Hematopoietic multipotent progenitor cell treated with erythropoietin and hydrocortisone succinate and interleukin-3 and kit ligand, for 6 days (in vitro differentiated cells): ENCODE measurements around the gene TRIM71.
"Not testable (repeated sequence)": the region's sequence is repeated elsewhere in the genome, so short reads cannot be mapped to it uniquely, and the experiment has no call there.

ENCODE experiments used
- DNase-seq: peaks from one replicate; pipeline ENCODE4 v3.0.0-alpha.2; 2015

Gene TRIM71

DNA sequence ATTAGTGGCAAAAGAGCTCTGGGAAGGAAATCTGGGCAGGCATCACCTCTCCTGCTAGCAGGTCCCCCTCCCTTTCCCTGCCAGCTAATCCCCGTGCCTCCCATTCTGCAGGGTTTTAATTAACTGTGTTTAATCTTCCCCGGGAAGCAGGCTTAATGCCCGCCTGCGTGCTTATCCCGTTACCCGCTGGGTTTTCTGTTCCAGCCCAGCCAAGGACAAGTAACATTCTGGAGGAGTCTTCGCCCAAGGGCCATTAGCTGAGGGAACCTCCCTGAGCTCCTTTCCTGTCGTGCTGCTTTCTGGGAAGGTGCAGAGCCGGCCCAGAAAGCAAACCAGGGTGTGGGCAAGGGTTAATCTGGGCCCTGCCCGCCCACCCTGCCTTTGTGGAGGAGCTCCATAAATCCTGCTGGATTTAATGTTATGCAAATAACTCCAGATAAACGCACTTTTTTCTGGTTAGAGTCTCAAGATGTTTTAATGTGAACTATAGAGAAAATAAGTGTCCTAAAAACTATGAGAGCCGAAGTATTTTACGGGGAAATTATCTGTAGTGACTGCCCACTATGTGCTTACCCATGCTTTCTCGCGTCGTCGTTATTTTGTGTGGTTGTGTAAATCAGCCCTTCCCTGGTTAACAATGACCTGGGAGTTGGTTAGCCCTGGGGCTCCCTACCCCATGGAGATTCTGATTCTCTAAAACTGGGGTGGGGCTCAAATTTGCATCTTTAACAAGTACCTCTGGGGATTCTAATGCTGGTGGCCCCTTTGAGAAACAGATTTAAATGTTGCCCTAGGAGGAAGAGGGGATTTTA, 25.9 kb downstream of the TRIM71 start:
- no peak for DNase-seq

DNA sequence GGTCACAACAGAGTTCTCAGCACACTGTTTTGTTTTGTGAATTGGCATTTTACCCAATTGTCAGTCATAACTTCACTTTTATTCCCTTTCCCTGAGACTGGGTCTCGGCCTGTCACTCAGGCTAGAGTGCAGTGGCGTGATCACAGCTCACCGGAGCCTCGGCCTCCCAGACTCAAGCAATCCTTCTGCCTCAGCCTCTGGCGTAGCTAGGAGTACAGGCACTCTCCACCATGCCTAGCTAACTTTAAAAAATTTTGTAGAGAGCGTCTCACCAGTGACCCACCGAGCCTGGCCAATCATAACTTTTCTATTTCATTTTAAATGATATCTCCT, 26.5 kb downstream of the TRIM71 start:
- no peak for DNase-seq

DNA sequence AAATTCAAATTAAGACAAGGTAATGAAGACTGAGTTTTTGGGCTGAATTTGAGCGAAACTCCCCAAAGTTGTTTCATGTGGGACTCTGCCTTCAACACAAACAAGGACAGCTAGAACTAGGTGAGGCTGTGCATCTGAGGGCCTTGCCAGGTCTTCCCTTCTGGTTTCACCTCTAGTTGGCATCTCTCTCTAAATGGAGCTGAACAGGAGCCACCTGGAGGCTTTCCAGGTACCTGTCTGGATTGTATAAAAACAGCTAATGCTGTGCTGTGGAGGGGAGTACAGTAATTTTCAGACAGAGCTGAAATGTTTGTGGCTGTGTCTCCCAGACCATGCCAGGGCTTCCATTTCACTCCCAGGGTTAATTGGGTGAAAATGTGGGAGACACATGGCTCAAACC, 27.1 kb downstream of the TRIM71 start:
- no peak for DNase-seq

DNA sequence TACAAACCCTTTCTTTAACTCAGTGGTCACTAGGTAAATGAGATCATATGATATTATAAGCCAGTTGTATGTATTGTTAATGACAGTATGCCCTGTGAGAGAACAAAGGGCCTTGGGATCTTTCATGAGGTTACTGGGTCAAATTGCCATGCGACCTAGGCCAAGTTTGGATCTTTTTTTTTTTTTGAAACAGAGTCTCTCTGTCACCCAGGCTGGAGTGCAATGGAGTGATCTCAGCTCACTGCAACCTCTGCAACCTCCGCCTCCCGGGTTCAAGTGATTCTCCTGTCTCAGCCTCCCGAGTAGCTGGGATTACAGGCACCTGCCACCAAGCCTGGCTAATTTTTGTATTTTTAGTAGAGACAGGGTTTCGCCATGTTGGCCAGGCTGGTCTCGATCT, 27.7 kb downstream of the TRIM71 start:
- DNase-seq = not testable (repeated sequence)

DNA sequence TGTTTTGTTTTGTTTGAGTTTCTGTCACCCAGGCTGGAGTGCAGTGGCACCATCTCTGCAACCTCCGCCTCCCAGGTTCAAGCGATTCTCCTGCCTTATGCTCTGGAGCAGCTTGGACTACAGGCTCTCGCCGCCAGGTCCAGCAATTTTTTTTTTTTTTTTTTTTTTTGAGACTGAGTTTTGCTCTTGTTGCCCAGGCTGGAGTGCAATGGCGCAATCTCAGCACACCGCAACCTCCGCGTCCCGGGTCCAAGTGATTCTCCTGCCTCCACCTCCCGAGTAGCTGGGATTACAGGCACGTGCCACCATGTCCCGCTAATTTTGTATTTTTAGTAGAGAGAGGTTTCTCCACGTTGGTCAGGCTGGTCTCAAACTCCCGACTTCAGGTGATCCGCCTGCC, 29.2 kb downstream of the TRIM71 start:
- DNase-seq = not testable (repeated sequence)

DNA sequence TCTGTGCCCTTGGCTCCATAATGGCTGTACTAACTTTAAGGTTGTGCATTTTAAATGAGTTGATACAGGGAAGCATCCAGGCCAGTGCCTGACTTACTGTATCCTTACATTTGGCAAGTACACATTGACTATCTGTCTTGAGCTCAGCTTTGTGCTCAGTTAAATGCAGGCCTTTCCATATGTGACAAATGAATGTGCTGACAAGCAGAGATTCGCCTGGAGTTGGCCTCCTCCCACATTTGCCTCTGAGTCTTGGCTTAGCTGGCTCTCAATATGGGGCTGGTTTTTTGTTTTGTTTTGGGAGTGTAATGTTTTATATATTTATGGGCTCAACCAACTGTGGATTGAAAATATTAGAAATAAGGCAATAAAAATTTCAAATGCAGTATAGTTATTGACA, 29.7 kb downstream of the TRIM71 start:
- no peak for DNase-seq

DNA sequence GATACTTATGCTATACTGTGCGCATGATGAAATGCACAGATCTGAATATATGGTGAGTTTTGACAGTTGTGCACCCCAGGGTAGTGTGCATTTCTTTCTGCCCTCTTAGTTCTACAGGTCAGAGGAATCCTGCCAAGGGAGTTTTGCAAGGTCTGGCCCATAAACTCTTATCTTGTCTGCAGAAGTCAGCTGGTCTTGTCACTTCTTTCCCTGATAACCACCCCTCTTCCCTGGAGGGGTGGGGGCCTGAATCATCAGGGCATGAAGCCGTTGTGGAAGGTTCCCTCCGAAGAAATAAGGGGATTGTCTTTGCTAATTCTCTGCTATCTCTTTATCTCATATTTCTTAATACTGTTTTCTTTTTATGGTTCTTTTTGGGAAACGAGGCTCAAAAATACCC, 30.4 kb downstream of the TRIM71 start:
- DNase-seq = peak; percentile 89

DNA sequence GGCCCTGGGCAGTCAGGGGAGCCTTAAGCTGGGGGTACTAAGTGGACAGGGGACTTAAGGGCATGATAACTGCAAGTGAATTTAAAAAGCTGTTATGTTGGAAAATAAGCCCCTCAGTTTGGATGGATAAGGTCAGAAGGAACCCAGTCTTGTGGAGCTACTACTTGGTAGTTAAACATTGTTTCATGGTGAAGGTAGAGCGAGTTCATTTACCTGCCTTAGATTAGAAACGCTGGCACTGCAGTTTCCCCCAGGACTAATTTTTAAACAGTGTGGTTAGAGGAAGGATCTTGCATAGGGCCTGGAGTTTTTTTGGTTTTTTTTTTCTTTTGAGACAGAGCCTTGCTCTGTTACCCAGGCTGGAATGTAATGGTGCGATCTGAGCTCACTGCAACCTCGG, 31.2 kb downstream of the TRIM71 start:
- no peak for DNase-seq

DNA sequence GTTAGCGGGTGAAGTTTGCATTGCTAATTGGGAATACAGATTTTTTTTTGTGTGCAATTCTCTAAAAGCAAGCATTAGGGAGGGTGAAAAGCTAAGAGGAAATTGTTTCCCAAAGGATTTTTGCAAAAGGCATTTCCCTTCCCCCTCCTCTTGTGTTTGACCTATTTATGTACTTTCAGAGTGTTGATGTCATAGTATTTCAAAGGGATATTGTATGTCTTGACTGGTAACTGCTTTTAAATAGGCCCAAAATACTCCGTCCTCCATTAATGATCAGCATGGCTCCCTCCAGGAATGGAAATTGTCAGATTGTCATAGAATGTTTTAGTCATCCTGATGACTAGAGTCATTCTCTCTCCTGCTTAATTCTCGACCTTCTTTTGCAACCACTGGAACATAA, 32.4 kb downstream of the TRIM71 start:
- DNase-seq = no peak

DNA sequence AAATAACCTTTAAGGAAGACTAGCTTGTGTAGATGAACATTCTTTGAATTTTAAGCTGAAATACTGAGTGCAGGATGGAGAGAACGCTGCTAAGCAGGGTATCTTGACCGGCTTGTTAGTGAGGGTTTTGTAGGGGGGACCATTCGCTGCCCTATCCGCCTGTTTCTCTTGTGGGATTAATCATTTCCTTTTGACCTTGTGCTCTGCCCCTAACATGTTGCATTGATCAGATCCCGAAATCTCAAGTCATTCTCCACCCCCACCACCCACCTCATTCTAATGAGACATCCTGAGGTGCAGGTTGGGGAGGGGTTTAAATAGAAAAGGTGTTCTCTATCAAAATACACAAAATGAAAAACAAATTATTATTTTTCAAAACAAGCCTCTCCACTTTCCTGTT, 32.8 kb downstream of the TRIM71 start:
- no peak for DNase-seq

DNA sequence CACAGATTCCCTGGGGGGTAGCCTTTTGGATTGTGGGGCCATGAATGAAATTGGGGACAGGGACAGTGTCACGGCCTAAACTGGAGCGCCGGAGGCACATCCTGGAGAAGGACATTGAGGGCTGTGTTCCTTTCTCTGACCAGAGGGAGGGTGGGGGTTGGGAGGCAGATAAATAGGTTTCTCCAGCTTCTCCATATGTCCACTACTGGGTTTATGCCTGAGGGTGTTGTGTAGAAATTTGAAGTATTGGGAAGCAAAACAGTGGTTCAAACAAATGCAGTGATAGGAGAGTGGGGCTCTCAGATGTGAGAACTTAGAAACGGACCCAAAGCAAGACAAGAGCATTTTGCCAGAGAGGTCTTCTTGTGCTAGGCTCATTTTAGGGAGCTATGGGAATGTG, 34.3 kb downstream of the TRIM71 start:
- DNase-seq = no peak

DNA sequence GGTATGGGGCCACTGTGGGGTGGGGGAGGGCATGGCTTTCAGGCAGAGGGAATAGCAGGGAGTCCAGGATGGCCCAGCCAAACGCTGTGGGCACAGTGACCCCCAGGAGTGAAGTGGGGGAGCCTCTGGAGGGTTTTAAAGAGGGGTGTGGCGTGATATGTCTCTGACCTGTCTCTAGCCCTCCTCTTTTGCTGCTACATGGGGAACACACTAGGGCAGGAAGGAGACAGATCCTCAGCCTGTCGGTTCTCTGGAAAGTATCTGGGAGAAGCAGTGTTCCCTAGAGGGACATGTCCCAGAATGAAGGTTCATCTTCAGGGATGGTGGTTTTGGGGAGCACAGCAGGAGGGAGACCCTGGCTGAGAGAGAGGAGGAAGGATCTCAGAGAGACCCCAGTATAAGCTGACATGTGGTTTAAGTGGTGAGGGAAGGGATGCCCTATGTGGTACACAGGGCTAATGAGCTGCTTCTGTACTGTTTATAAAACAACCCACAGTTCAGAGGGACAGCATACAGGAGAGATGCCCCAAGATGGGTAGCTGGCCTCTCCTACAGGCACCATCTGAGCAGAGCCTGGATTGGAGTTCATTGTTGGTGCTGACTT, 37.7 kb downstream of the TRIM71 start:
- no peak for DNase-seq

DNA sequence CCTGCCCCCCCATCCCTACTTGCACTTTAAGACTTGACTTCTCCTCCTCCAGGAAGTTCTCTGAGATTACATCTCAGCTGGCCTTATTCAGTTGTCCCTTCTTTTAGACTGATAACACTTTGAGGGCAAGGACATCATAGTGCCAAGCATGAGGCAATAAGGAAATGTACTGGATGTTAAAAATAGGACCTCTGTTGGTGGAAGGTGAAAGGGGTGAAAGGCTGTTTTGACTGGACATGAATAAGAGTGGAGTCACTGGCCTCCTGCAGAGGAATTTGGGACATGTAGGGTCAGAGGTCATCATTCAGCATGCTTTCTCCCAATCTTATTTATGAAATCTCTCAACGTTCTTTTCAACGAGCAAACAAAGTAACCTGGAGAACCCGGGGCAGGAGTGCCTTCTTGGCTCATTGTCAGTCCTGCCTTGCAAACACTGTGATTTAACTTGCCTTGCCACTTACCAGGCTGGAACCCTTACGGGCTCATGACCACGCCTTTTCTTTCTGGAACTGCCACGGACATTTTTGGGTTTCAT, 38.6 kb downstream of the TRIM71 start:
- no peak for DNase-seq

DNA sequence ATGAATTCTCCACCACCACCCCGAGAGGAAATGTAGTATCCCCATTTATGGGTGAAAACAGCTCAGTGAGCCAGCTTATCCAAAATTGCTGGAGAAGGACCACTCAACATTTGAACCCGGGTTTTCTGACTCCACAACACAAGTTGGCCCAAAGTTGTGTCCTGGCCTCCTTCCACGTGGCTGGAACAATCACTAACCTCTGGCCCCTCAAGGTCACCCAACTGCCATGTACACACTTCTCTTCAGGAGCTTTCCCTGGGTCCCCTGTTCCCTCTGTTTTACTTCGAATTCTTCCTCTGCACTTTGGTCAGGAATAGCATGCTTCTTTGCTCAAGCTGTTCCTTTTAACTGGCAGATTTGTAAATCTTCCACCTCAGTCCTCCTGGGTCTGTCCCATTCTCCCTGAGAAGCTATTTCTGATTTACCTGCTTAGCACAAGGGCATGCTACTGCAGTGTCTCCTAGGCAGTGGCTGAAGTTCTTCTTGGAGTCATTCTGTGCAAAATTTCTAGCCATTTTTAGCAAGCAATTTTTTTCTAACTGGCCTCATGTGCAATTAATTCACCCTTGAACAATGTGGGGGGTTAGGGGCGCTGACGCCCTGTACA, 39.2 kb downstream of the TRIM71 start:
- no peak for DNase-seq

DNA sequence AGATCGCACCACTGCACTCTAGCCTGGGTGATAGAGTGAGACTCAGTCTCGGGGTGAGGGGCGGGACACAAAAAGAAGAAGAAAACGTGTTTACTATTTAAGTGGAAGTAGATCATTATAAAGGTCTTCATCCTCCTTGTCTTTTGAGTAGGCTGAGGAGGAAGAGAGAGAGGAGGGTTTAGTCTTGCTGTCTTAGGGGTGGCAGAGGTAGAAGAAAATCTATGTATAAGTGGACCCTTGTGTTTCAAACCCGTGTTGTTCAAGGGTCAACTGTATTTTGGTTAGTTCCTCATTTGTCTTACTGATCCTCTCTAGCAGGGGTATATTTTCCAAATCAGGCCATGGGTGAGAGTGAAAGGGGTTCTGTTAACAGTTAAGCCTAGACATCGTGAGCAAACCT, 40.1 kb downstream of the TRIM71 start:
- no peak for DNase-seq

DNA sequence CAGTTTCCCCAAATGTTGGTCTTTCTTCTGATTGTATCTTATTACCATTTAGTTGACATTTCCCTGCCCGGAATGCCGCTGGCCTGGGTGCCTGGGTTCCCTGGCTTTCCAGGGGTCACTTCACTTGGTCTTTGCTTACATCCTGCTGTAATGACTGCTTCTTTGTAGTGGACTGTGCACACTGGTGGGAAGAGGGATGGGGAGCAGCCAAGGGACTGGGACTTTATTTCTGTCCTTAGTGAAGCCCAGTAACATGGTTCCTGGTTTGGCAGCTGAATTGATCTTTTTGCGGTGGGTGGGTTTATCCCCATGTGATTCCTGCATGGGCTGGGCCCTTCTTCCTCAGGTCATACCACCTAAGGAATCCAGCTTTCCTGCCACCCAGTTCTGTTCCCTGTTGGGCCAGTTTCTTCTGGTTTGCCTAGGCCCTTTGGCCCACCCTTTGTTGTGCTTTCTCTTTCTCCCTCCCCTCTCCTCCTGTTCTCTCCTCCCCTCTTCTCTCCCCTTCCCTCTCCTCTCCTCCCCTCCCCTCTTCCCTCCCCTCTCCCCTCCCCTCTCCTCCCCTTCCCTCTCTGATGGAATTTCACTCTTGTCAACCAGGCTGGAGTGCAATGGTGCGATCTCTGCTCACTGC, 41.9 kb downstream of the TRIM71 start:
- no peak for DNase-seq

DNA sequence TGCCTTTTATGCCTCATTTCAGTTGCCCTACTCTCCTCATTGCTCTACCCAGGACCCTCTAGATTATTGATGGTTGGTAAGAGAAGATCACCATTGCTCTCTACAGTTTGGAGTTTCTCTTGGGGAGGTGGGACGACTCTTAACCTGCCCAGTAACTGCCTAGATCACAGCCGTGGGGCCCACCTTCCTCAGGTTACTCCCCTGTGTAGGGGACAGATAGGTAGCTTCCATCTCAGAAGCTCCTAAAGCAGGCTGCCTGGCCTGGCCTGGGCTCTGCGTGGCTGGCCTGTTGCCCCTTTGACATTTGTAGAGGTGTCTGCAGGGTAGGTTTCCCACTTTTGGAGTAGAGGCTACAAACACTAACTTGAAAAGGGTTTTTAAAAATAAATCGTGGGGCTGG, 42.7 kb downstream of the TRIM71 start:
- DNase-seq = no peak

DNA sequence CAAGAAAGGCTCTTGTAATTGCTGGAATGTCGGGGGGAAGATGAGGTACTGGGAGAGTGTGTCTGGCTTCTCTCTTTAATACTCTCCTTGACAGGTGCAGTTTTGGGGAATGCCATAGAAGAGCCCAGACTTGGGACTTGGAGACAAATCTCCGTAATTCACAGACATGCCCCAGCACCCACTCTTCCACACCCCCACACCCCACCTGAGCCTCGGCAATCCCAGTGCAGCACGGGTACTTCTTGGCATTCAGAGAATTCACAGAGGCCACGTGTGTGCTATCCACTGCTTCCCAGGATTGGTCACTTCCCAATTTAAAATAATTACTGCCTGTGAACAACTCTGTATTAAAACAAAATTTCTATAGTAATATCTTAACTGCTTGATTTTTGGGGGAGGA, 43.9 kb downstream of the TRIM71 start:
- DNase-seq = no peak

DNA sequence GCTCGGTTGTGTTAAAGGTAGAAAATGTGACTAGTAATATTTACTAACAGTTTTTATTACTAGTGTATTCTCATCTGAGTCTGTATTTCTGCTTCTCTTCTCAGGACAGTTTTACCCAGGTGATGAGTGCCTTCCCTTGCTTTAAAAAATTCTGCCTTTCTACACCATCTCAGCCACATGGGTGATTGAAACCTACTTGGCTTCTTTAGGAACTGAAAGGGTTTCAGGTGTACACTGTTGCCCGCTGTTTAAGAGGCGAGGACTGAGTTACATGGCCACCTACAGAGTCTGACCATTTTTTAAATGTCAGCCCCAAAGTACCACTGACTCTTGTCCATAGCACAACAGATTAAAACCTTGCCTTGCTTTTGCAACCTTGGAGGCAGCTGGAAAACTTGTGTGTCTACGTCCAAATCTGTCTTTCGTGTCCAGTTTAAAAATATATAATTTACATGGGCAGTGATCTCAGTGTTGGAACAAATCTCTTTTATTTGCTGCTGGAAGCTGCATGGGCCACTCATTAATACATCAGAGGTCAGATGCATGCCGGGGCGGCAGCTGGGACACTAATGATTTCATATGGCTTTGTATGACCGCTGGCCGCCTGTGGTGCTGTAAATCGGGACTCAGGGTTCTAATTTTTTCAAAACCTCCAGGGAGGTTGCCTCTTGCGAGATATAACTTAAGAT, 44.6 kb downstream of the TRIM71 start:
- DNase-seq = no peak

DNA sequence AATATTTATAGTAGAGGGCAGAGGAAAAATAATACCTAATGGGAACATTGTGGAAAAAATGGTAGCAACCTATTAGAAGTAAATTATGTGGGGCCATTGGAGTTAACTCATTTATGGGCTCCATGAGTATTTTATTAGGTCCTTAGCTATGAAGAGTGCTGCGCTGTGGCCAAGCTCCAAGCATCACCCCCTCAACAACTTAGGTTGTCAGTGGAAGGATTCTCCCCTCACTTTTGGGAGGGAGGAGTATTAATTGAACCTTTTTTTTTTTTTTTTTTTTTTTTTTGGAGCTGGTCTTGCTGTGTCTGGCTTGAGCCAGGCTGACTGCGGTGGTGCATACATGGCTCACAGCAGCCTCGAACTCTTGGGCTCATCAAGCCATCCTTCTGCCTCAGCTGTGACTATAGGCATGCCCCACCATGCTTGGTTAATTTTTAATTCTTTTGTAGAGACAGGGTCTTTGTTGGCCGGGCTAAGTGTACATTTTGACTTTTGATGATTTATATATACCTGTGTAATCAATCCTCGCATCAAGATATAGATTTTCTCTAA, 45.2 kb downstream of the TRIM71 start:
- DNase-seq = no peak

DNA sequence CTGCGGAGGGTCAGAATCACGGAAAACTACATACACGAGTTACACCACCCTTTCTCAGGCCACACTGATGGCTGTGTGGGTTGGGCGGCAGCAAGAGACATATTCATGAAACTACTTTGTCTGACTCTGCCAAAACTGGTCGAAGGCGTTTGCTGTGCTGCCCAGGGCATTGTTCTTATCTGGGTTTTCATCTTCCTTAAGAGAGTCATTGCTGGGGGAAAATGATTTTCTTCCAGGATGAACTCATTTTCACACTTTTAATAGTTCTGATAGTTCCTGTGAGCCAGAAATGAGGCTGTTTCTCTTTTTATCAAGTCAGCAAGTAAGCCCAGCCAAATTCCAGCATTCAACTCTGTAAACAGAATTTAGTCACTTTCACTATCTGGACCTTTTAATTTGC, 47.6 kb downstream of the TRIM71 start:
- no peak for DNase-seq

DNA sequence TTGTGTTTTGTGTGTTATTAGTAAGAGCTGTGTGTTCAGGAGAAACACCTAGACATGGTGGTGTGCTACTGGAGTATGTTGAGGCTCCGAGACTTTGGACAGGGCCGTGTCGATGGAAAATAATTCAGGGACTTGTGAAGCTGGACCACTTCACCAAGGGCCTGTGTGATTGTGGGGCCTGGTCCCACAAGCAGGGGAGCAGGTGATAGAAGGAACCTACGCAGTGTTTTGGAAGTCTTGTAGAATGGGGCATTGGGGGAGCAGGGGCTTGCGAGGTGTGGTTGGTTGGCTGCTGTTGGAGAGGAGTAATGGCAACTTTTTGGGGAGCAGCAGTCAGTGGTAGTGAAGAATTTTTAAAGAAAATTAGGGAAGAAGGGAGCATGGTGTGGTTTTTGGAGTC, 48.7 kb downstream of the TRIM71 start:
- no peak for DNase-seq

DNA sequence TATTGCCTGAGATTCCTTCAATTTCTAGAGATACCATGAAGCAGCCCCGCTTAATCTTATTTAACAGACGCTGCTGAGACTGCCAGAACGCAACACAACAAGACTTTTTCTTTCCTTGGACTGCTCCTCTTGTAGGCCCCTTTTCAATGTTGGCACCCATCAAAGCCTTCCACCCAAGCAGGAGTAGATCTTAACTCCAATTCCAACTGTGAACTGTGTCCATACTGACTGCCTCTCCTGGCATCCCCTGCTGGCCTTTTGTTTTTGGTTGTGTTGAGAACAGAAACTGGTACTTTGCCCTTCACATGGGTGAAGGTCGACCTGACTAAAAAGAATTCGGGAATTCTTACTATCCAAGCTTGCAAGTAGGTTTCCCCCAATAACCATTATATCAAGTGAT, 50.2 kb downstream of the TRIM71 start:
- no peak for DNase-seq
